GM12891 (cell line): ENCODE data around the gene GAPDH.

ENCODE experiments used
- POLR2A ChIP-seq: IDR thresholded peaks from 2 replicates; pipeline ENCODE4 v1.6.1; 2011; ENCODE audit warnings: low read depth, low read length, control low read depth
- TAF1 ChIP-seq: IDR thresholded peaks from 2 replicates; pipeline ENCODE4 v1.6.1; 2011; ENCODE audit warnings: low read depth, low read length, control low read depth

DNA sequence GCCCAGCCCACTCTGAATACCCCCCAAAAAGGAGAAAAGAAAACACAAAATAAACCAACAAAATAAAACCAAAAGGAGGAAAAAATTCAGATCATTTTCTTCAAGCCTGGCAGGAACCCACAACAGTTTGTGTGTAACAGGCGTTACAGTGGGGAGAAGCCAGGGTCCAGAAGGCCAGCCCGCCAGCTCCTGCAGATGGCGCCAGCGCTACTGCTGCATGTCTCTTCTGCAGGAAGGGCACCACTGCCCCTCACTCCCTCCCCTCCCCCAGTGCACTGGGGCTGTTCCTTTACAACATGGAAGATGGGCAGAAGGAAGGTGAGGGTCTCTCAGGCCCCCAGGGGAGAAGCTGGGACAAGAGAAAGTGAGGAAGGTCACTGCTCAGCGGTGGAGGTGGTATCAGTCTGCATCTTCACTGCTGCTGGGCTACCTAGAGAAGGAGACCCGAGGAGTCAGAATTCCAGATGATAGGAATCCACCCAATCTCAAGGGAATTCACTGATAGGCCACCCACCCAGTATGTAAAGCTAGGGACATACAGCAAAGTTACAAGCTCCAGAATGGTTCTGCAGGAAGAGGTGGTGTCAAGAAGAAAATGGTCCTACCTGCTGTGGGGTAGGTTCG lies 36.1 kb downstream of the GAPDH start:
- TF ChIP-seq TAF1 = no peak
- no peak for TF ChIP-seq POLR2A
